GM18867 (cell line): Measurements from ENCODE around the gene CAV1.
"Not testable (repeated sequence)": the region's sequence is repeated elsewhere in the genome, so short reads cannot be mapped to it uniquely, and the experiment has no call there.

ENCODE experiments used
- ATAC-seq: cut with Tn5 transposase; IDR thresholded peaks from one replicate; pipeline ENCODE4 v1.9.1; 2021; ENCODE audit warnings: mild to moderate bottlenecking, moderate library complexity; ENCODE audit not compliant: unreplicated experiment

Gene CAV1, protein sequence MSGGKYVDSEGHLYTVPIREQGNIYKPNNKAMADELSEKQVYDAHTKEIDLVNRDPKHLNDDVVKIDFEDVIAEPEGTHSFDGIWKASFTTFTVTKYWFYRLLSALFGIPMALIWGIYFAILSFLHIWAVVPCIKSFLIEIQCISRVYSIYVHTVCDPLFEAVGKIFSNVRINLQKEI

GRCh38 chr7:116524609-116525297, at the start of gene CAV1:
TSS of gene CAV1 (plus strand) at chr7:116525036. CDS start at chr7:116525063, 27 bp downstream.
- ATAC-seq: peak; percentile 40

GRCh38 chr7:116477625-116478024, 47.2 kb upstream of the CAV1 start:
- no peak for ATAC-seq

DNA sequence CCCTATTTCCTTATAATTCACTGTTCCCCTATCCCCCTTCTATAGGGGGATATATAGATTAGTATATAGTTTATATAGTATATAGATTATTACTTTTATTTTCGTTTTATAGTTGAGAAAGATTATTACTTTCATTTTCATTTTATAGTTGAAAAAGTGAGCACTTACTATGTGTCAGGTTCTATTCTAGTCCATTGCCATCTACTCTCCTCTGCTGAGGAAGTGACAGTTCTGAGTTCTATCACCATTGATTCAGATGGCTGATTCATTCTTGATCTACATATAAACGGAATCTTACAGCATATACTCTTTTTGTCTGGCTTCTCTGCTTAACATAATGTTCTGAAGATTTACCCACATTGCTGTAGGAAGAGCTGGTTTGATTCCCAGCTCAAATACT, 46.0 kb upstream of the CAV1 start:
- ATAC-seq: no peak

DNA sequence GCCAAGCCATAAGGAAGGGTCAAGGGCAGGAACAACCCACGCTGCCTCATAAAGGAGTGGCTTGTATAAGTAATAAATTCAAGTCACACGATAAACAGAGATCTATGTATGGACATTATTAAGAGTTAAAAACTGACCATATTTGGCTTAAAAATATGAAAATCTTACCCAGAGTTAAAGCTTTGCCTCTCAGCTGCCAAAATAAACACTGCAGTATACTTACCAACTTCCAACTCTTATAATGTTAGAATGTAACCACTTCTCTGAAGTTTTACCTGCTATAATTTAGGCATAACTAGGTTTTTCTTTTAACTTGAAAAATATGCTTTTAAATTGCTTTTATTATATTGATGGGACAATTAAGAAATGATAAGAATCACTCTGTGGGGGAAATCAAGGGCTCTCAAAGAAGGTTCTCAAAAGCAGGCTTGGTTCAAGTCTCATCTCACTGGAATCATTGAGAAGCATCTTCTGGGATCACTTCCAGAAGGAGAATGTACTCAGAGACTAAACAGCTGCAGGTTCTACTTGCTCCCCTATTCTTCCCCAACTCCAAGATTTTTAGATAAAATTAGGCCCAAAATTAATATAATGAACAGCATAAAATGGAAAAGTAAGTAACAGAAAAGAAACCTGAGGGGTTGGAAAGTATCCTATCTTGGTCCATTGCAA, 41.4 kb upstream of the CAV1 start:
- no peak for ATAC-seq

- ATAC-seq: not testable (repeated sequence)
These were observed 40.4 kb upstream of the CAV1 start for GRCh38 chr7:116484389-116484788.

GRCh38 chr7:116487907-116488521, 36.8 kb upstream of the CAV1 start:
- no peak for ATAC-seq

GRCh38 chr7:116490351-116490750, 34.5 kb upstream of the CAV1 start:
- no peak for ATAC-seq

GRCh38 chr7:116491887-116492653, 32.8 kb upstream of the CAV1 start:
- ATAC-seq: no peak

GRCh38 chr7:116492654-116493109, 32.2 kb upstream of the CAV1 start:
- no peak for ATAC-seq

DNA sequence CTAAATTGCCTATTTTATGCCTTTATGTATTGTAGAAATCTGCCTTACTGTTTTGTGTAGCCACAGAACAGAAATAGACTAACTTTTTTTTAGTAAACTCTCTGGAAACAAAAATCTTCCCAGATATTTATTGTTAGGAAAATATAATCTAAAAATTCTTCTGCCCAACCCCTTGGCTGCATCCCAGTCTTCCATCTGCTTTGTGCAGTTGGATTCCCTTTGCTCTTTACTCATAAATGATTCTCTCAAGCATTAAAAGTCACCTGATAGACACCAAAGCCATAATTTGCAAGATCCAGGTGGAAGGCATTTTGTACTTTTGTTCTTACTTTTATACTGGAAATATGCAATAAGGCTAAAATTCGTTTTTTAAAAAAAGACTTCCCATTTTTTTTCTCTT, 31.4 kb upstream of the CAV1 start:
- no peak for ATAC-seq

DNA sequence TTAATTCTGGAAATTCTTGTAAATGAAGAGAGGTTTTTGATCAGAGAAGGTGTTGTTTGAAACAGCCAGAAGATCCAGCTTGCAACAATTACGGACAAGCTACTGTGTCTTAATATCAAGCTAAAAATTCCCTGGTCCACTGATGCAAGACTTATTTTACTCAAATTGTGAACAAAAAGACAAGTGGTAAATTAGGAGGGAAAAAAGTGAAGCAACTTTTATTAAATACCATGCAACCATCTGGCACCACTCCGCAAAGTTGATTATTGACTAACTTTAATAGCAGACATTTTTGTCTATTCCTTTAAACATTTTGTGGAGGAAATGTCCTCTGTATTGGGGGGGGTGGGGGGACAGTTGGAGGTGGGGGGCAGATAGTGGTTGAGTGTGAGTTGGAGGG, 30.4 kb upstream of the CAV1 start:
- ATAC-seq: no peak

DNA sequence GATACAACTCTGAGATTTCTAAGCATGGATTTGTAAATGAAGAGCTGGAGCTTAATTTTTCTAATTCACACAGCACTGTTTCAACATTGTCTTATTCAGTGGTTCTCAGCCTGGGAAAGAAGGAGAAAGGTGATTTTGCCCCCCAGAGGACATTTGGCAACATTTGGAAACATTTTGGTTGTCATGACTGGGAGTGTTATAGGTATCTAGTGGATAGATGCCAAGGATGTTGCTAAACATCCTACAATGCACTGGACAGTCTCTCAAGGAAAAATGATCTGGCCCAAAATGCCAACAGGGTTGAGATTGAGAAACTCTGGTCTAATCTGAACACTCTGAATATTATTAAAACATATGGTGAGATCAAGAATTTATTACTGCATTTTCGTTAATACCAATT, 29.1 kb upstream of the CAV1 start:
- ATAC-seq: no peak

DNA sequence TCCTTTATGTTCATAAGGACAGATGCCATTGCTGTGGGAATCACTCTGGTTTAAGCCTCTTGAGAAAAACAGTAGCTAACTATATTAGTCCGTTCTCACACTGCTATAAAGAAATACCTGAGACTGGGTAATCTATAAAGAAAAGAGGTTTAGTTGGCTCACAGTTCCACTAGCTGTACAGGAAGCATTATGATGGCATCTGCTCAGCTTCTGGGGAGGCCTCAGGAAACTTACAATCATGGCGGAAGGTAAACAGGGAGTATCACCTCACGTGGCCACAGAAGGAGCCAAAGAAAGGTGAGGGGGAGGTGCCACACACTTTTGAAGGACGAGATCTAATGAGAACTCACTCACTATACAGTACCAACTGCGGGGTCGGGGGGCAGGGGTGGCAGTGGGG, 28.2 kb upstream of the CAV1 start:
- ATAC-seq: no peak

- ATAC-seq: no peak
These were observed 27.1 kb upstream of the CAV1 start for GRCh38 chr7:116497708-116498107.

DNA sequence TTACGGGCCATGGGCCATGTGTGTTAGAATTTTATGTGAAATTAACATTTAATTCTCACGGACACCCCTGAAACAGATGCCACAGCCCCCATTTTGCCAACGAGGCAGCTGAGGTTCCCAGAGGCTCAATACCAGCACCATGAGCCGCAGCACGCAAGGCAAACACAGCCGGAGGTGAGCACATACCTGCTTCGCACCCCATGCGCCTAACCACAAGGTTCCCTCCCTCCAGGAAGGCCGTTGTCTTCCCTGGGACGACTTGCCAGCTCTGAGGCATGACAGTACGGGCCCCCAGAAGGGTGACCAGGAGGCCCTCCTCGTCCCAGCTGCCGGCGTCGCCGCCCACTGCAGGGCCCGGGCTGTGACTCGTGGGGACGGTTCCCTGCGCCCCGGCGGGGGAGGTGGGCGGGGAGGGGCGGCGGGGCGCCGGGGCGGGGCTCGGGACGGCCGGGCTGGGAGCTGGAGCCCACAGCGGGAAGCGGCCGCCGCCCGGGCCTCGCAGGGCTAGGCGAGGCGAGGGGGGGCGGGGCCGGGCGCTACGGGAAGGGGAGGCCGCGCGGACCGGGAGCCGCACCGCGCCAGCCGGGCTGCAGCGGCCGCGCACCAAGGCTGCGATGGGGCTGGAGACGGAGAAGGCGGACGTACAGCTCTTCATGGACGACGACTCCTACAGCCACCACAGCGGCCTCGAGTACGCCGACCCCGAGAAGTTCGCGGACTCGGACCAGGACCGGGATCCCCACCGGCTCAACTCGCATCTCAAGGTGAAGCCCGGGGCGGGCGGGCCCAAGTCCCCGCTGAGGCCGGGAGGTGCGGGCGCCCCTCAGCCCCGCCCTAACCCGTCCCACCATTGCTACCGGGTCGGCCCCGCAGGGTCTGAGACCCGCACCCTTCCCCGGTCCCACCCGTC, 25.4 kb upstream of the CAV1 start, which contains the start of gene CAV2:
Gene CAV2 (plus strand): TSS at position 571 of the 910 bp plus-strand sequence. CDS start 44 bp downstream, at position 615.
- peak; percentile 65 for ATAC-seq

GRCh38 chr7:116500078-116500853, 24.6 kb upstream of the CAV1 start:
- peak; percentile 46 for ATAC-seq

GRCh38 chr7:116501425-116502167, 23.2 kb upstream of the CAV1 start:
- ATAC-seq: no peak
